Muscle of back (tissue), 11 donors: ENCODE results near the gene CDC42BPA. TPM values are rescaled to one million over a fixed set of nuclear protein-coding genes. Genes with fewer than 3 reads are reported as not detected.

Experiments
- DNase-seq, 3 donors: peaks; one replicate each; pipeline versions ENCODE4 v3.0.0 to v3.0.0-alpha.2; 2013
- polyA plus RNA-seq, 10 donors: library from polyadenylated mRNA; unstranded; fragments of 120-200 nt; gene quantifications; one replicate each; pipeline ENCODE4 v1.2.1, GENCODE V29; 2013; ENCODE audit not compliant: insufficient read length in 10 of 10

CDC42BPA gene
- polyA plus RNA-seq, 10 donors = 27.0 to 36.1 (median 31.9) TPM

DNA sequence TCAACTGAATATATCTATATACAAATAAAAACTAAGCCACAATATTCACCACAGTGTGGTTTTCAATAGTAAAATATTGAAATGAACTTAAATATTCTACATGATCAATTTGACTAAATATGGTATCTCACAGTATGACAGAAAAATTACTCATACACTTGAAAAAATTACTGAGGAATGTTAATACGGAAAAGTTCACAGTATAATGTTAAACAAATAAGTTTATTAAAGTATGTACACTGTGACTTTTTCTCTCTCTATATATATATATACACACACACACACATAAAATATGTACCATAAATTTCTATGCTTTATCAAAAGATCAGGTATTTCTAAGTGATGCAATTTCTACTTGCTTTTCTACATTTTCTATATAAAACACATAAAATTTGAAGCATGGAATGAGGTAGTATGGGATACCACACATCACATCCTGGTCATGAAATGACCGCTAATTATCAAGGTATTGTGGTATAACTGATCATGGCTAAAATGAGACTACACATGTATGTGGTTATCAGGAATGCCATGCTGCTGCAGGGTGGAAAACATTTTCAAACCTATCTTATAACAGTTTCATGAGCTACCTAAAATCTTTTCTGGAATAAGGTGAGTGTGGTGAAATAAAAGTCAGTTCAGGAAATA is 102.3 kb downstream of the CDC42BPA start:
- no peak for DNase-seq

DNA sequence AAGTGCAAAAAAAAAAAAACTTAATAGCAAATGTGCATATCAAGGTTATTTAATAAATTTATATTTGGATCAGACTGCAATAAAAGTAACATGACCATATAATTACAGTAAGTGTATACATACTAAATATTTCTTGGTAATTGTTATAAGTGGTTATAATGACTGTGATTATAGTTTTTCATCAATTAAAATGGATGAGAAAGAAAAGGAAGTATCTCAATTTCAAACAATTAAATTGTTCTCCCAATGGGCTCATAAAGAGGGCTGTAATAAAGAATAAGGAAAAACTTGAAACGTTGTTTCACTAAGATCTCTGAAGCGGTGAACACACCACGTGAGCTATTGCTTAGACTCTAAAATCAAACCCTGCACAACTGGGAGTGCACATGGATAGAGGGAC is 104.1 kb downstream of the CDC42BPA start:
- no peak for DNase-seq

DNA sequence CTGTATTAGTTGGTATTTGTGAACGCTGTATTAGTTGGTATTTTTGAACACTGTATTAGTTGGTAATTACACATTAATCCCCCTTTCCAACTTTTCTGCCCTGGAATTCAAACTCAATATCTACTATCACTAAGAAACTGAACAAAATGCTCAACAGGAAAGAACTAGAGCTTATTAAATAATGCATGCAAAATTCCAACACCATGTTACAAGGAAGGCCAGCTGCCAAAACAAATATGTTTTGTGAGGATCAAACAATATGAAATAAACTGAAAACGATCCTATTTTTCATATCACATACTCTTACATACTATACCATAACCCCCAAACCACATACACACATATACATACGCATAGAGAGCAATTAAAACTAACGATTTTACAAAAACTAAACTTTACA is 104.9 kb downstream of the CDC42BPA start:
- no peak for DNase-seq

DNA sequence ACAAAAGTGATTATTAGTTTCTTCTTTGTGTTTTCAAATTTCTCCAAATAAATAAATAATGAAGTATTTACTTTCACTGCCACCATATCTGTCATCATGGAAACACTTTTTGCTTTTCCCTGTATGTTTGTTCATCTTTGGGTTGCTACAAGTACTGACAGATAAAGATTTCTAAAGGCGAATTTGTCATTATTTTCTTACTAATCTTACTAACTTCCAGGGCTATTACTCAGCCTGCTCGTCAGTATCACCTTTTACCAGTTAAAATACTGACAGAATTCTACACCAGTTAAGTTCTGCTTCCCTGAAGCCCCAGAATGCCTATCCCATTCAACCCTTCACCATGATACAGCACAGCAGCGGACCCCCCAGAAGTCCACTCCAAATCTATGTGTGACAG is 106.1 kb downstream of the CDC42BPA start:
- DNase-seq = no peak

DNA sequence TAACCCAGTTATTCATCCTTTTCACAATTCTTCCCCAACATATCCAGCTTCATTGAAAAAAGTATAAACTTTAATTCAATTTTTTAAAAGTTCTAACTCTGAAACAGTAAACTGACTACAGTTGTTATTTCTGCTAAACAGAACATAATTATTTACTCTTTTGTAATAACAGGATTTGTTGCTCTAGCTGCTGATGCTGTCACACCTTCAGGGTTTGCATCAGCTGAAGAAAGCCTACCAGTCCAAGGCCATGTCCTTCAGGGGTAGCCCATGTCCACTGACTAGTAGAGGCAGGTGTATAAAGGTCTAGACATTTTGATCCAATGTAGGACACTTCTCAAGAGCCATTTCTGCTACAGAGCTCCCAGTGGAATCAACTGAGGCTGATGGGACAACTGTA is 107.7 kb downstream of the CDC42BPA start:
- DNase-seq = no peak

DNA sequence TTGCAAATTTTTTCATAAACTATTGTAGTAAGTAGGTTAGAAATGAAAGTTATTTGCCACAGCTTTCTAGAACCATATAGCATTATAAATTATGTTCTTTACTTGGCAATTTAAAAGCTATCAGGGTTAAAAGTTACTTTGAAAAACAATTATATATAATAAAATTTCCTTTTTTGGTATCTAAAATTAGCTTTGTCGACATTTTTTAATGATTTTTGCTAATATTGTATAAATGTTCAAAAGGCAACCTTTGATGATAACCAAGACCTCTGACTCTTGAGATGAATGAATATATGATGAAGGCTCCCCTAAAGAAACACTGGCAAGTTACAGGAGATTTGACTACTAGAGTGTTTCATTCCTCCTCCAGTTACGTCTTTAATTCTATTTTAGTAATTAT is 121.2 kb downstream of the CDC42BPA start:
- DNase-seq = no peak

DNA sequence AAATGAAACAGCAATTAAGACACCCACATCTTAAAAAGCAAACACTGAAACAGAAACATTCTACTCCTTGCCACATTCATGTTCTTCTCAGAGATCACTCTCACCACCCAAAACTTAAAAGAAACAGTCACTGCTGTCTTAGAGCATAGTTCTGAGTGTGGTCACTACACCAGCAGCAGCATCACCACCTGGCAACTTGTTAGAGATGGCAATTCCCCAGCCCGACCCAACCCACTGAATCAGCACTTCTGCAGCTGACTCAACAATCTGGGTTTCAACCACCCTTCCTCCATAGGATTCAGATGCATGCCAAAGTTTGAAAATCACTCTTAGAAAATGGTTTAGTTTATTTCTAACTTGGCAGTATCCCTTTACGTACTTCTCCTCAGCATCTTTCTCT is 126.1 kb downstream of the CDC42BPA start:
- DNase-seq = peak; percentile 8 to 80 (median 17)

DNA sequence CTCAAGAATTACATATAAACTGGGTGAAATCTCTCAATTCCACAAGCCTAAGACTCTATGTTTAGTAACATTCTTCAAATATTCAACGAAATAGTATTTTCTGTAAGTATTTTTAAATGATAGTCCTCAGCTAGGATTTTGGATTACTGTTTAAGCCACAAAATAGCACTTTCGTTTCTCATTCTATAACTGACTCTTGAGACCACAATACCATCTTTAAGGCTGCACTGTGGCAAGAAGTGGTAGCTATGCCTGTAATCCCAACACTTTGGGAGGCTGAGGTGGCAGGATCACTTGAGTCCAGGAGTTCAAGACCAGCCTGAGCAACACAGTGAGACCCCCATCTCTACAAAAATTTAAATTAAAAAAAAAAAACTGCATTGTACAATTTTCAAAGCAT is 126.7 kb downstream of the CDC42BPA start:
- no peak for DNase-seq

DNA sequence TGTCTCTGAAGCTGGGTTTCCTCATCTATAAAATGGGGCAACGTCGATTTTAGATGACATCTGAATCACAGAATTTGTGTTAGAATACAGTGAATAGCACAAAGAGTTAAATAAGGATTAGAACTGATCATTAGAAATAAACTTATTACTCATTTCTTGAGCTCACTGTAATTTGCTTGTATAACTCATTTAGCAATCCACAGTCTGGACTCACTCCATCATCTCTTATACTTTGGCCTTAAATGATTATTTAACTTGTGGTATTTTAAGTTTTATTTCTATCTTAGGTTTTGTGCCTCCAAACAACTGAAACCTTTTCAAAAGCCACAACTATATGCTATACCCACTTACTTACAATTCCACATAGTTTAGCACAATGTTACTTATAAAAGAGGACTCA is 128.0 kb downstream of the CDC42BPA start:
- no peak for DNase-seq

DNA sequence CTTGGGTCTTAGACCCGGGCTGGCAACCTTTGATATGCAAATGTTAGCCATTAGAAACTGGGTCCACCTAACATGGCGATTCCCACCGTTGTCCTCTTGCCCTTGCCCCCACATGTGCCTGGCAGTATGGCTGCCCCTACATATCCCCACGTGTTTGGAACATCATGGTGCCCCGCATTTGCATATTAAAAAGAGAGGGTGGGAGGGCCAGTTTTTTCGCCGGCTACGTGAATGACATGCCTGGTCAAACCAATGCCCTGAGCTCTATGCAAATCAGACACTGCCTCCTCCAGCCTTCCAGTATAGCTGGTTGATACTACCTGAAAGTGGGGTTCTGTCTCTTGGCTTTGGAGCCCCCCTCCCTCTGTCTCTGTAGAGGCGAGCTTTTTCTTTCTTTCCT is 133.0 kb downstream of the CDC42BPA start:
- no peak for DNase-seq

DNA sequence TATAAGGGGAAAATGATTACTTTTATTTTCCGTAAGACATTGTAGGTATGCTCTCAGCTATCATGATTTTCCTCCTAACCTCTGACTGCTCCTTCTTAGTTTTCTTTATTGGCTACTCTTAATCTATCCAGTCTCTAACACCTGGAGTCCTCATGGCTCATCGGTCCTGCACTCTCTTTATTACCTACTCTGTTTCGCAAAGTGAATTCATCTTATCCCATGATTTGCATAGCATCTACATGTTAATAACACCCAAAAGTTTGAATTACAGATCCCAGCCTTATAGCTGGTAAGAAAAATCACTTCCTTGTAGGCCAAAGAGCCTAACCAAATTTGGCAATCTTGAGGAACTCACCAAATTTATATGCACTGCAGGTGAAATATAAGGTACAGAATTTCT is 136.3 kb downstream of the CDC42BPA start:
- DNase-seq = no peak

DNA sequence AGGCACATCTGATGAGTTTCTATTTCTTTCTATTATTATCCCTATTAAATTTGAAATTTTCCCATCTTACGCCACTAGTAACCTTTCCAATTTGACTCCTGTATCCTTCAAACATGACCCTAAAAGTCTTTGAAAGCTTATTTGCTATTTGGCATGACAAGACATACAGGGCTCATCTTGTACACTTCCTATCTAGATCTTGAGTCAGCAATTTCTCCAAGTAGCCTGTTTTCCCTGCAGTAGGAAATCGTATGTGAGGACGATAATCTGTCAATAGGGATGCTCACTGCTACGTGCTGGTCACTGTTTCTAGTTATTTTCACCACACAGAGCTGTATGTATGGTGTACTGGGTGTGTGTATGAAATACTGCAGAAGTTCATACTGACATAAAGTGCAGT is 142.7 kb downstream of the CDC42BPA start:
- no peak for DNase-seq

DNA sequence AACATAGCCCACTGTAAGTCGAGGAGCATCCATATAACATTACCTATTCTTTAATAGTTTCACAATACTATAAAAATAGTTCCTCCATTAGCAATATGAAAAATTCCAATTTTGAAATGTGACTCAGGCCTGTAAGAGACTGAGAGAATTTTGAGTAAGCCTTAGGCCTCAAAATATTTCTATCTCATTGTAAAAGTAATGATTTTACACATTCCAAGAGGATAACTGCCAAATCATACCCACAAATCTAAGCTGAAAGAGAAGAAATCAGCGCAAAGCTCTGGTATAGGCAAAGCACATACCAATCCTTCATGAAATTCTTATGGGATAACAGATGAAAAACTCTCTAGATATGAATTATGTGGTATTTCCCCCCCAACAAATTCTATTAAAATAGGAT is 144.1 kb downstream of the CDC42BPA start:
- DNase-seq = peak in 1 of 3 donors; percentile 63

DNA sequence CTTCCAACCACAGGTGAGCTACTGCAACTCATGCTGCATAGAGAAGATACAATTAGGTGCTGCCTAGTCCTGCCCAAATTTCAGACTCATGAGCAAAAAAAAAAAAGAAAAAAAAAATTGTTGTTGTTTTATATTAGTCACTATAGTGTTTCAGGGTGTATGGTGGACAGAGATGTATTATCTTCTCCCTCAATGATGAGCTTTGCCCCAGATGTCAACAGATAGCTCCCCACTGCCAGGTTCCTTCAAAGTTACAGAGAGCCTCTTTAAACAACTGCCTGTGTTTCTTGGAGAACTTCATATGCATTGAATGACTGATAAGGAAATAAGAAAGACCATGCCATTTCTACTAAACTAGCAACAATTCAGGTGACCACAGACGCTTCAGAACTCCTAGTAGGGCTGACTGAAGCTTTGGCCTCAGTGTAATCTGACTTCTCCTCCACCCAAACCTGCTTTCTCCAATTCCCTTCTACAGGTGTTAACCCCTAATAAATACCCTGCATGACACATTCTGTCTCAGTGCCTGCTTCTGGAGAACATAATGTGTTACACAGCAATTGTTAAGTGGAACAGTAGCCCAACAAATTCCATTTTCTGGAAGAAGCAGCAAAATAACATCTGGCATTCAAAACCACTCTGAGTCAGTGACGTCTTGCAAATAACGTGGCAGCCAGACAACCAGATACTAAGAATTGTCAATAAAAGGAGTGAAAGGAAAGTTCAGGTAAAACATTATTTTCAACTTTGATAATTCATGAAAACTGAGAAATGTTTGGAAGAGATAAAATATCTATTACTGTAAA is 147.7 kb downstream of the CDC42BPA start:
- no peak for DNase-seq

DNA sequence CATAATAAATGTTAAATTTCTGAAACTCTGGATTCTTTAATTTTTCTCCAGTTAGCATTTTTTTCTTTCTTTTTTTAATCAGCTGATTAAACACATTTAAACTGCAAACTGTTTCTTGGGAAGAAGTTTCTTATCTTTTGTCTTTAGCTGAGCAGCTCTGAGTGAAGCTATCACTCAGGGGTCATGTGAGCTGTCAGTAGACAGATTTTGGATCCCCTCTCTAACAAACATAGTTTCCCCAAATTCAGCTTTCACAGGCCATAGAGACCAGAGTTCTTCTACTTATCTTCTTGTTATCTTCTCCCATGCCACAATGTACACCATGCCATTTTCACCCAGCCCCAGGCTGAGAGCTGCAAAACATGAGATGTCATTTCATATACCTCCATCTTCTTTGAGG is 148.9 kb downstream of the CDC42BPA start:
- no peak for DNase-seq

DNA sequence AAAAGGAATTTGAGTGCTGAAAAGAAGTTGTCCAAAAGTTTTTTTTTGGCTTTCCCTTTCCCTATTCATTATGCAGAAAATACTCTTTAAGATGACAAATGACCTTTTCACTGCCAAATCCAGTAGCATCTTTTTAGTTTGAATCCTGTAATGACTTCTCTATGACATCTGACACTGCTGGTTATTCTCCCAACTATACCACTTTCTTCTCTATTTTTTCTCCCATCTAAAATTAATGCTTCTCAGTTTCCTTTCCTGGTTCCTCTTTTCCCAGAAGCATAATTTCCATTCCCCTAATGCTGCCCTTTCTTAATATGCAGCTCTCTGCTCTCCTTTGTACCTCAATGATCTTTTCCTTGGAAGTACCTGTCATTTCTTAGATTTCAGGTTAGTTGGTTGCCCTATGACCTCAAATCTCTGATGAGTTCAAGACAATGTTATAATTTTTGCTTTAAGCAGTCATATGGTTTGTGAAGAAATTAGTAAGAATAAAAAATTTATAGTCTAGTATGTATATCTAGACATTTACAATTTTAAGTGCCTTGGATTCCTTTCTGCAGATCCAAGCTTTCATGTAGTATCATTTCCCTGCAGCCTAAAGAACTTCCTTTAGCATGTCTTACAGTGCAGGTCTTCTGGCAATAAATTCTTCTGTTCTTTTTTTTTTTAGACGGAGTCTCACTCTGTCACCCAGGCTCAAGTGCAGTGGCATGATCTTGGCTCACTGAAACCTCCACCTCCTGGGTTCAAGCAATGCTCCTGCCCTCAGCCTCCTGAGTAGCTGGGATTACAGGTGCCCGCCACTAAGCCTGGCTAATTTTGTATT is 150.8 kb downstream of the CDC42BPA start:
- no peak for DNase-seq

DNA sequence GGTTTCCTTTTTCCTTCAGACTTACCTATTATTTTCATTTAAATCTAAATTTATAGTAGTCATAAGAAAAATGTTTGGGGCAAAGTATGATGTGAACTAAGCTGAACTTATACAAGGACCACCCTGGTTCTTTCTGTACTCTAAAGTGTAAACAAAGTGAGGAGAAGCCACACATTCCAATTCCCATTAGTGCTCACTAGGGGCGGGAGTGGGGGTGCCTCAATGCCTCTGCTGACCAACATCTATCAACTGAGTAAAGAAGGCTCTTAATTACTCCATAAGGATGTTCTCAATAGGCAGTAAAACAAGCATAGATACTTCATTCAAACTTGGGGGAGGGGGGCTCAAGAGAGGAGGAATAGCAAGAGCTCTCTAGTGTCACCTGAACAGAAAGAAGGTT is 151.7 kb downstream of the CDC42BPA start:
- DNase-seq = no peak

DNA sequence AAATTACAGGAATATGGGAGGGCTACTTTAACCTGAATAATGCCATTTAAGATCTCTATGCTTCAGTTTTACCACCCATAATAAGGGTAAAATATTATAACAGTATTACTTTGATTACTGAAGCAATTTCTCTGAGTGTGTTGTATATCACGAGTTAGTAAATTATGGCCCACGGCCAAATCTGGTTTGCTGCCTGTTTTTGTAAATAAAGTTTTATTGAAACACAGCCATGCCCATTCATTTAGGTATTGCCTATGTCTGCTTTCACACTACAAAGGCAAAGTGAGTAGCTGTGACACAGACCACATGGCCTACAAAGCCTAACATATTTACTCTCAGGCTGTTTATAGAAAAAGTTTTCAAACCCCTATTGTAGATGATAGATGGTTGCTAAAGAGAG is 156.8 kb downstream of the CDC42BPA start:
- DNase-seq = no peak

DNA sequence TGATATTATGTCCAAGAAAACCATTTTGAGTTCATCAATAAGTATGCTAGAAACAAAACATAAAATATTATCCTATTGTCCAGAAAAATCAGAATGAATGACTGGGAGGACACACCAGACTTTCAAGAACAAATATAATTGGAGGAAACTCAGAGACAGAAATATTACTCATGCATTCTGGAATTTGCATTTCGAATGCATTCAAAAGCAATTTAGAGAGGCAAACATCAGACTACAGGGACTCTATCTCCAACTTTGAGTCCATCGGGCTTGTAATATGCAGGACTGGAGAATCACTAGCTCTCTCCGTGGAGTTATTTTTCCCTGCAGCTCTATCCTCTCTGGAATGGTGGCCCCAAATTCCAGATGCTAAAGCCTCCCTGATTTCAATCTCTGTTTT is 161.8 kb downstream of the CDC42BPA start:
- DNase-seq = no peak

DNA sequence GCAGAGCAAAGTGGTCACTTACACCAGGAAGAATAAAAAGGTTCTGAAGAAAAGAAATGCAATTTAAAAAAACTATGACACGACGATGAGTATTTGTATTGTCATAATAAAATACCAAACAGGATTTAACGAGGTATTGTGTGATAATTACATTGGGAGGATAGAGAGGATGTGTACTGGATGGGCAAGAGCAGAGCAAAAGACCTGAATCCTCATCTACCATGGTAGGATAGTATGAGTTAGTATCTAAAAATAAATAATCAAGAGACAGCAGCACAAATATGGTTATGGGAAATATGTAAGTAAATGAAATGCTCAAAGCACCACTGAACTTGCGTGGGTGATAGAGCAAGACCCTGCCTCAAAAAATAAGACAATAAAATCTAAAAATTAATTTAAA is 162.6 kb downstream of the CDC42BPA start:
- DNase-seq = no peak

DNA sequence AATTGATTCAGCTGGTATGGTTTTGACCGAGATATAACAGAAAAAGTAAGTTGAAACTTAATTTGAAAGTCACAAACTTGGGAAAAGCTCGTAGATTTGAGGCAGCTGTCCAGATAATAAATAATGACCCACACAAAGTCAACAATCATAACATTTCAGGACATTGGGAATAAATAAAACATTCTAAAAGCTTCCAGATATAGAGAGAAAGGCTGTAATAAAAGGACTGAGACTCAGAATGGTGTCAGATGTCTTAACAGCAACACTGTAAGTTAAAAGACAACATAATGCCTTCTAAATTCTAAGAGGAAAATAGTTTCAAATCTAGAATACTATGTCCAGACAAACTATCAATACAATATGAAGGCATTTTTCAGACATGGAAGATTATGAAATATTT is 163.3 kb downstream of the CDC42BPA start:
- DNase-seq = no peak

DNA sequence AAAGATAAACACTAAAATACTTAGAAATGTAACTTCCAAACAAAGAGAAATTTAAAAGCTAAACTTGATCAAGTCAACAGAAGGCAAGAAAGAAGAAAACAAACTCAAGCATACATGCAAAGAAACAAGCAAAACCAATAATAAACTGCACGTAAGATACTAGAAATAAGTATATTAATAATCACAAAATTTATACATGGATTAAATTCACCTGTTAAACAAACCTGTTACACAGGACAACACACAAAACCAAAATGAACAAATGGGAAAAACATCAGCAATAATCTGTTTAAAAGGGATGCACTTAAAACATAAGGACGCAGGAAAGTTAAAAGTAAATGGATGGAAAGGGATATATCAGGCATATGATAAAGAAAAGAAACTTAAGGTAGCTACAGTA is 165.8 kb downstream of the CDC42BPA start:
- DNase-seq = no peak

DNA sequence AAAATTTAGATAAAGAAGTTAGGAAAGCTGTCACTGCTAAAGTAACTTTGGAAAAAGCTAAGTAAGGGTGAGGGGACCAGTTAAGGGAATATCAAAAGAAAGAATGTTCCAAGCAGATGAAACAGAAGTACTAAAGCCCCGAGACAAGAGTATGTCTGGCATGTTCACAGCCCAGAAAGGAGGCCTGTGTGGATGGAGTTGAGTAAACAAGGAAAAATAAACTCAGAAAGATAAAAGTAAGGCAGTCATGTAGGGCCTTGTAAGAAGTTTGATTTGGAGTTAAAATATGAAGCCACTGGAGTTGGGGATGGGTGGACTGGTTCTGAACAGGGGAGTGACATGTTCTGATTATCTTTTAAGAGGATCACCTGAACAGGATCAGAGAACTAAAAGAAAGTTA is 177.9 kb downstream of the CDC42BPA start:
- DNase-seq = no peak
